Testis (tissue), 3 donors: ENCODE measurements around the gene NRAP. TPM values are rescaled to one million over a fixed set of nuclear protein-coding genes. Genes with fewer than 3 reads are reported as not detected.

Experiments
- DNase-seq: peaks from one replicate; pipeline ENCODE4 v3.0.0-alpha.2; 2019
- H3K27ac ChIP-seq, 2 donors: fragments of 200-600 bp; sonication (generic); one replicate each; pipeline ENCODE4 v1.5.1; 2019
- H3K27me3 ChIP-seq: fragments of 200-600 bp; sonication (generic); one replicate; pipeline ENCODE4 v1.5.1; 2019
- H3K36me3 ChIP-seq: fragments of 200-600 bp; sonication (generic); one replicate; pipeline ENCODE4 v1.5.1; 2017; ENCODE audit warnings: low read depth; ENCODE audit errors: missing control alignments
- H3K4me1 ChIP-seq: fragments of 200-600 bp; sonication (generic); one replicate; pipeline ENCODE4 v1.5.1; 2019
- H3K4me3 ChIP-seq, 2 donors: fragments of 200-600 bp; sonication (generic); one replicate each; pipeline ENCODE4 v1.5.1; 2017 to 2019
- H3K9me3 ChIP-seq: fragments of 200-600 bp; sonication (generic); one replicate; pipeline ENCODE4 v1.5.1; 2017
- CTCF ChIP-seq, 3 experiments: fragments of 450-650 bp in 2 of 3; fragments of 200-600 bp in 1 of 3; sonication (generic) in 1 of 3; IDR thresholded peaks; one replicate each; pipeline ENCODE4 v1.5.1; 2016 to 2019; ENCODE audit warnings: antibody characterized with exemption in 3 of 3, mild to moderate bottlenecking in 2 of 3, moderate library complexity in 1 of 3
- POLR2A ChIP-seq: fragments of 450-650 bp; IDR thresholded peaks from one replicate; pipeline ENCODE4 v1.6.1; 2017; ENCODE audit warnings: antibody characterized with exemption, mild to moderate bottlenecking, moderate library complexity
- WGBS, 2 donors: methylation state at CpG; one replicate each; pipeline ENCODE4 v1.1.5; 2018; 5-methylcytosine and 5-hydroxymethylcytosine counted together
- intact Hi-C: fragments of 100-400 bp; cut with DNase I; formaldehyde crosslinking; loops from one replicate; pipeline ENCODE4 v1.15.1; 2023; ENCODE audit warnings: low total_unique reads
- polyA plus RNA-seq: library from polyadenylated mRNA; stranded (reverse); fragments of 350-450 nt; fragmentation: Illumina TruSeq; extraction: RNeasy Lipid Tissue Mini Kit (QIAGEN cat#74804); gene quantifications from one replicate; pipeline ENCODE4 v1.2.3, GENCODE V29; 2014; ENCODE audit warnings: low read depth, low replicate concordance; ENCODE audit not compliant: insufficient read depth
- total RNA-seq, 2 donors: library from RNA; depleted of rRNA; stranded (reverse); fragments of >200 nt; gene quantifications; one replicate each; pipeline ENCODE4 v1.2.3, GENCODE V29; 2016

Gene NRAP
- total and polyA plus RNA-seq, 3 donors from 2014 or later: 2.1 to 7.9 (median 2.8) TPM

DNA sequence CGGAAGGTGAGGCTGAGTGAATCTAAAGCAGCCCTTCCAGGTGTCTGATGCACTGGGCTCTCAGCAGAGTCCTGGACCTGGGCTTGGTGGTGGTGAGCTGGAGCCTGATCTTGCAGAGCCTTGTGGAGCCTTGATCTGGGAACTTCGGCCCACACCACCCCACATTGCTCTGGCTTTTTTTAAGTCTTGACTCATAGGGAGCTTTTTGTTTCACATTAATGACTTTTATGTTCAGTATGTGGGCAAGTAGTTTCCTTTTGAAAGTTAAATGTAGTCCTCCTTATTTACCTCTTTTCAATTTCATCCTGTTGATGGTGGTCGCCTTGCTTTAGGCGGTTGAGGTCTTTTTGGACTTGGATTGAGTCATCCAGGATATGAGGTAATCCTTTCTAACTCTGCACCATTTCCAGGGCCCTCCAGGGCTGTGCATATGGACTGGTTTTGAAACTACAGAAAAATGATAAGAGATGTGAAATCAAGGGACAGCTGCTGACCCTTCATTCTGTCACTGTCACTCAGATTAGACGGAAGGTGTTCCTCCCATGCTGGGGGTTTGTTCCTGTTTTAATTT lies 2.9 kb upstream of the NRAP start:
- no peak for DNase-seq
- Histone ChIP-seq H3K27ac (no peak overlapping the region), H3K9me3 (no peaks in the 10 kb centered on the region), H3K27me3 (no peaks in the 10 kb centered on the region), H3K4me3 (no peak overlapping the region), H3K4me1 (no peaks in the 10 kb centered on the region), H3K36me3 (no peaks in the 10 kb centered on the region)
- intact Hi-C loops: no loop called here
- TF ChIP-seq CTCF (IDR thresholded peaks at IDR 0.05) (no peak), POLR2A (no peak)
- WGBS, 2 donors: 60 to 70% methylated on average over 5 of the region's 5 CpGs

GRCh38 chr10:113665806-113666354 lies 2.0 kb upstream of the NRAP start:
- no peak for DNase-seq
- H3K27ac ChIP-seq: no peak overlapping the region
- H3K9me3 ChIP-seq: no peaks in the 10 kb centered on the region
- no peaks in the 10 kb centered on the region for H3K4me1 ChIP-seq
- no peak overlapping the region for H3K4me3 ChIP-seq
- intact Hi-C loops: no loop called here
- WGBS, 2 donors: 65 to 67% methylated on average over 6 of the region's 6 CpGs
- H3K27me3 ChIP-seq: no peaks in the 10 kb centered on the region
- H3K36me3 ChIP-seq: no peaks in the 10 kb centered on the region
- no peak for TF ChIP-seq CTCF (IDR thresholded peaks at IDR 0.05)
- no peak for TF ChIP-seq POLR2A

- Histone ChIP-seq H3K4me1 (no peaks in the 10 kb centered on the region), H3K4me3 (no peak overlapping the region), H3K27ac (no peak overlapping the region), H3K9me3 (no peaks in the 10 kb centered on the region), H3K27me3 (no peaks in the 10 kb centered on the region), H3K36me3 (no peaks in the 10 kb centered on the region)
- DNase-seq: no peak
- intact Hi-C loops: no loop called here
- TF ChIP-seq CTCF (IDR thresholded peaks at IDR 0.05) (no peak), POLR2A (no peak)
- 75 to 83% methylated on average over 4 of the region's 4 CpGs for WGBS, 2 donors
Measured at GRCh38 chr10:113665352-113665751, 1.5 kb upstream of the NRAP start.

GRCh38 chr10:113663142-113663541 lies 699 bp downstream of the NRAP start:
- H3K4me3 ChIP-seq: no peak overlapping the region
- DNase-seq: no peak
- 85 to 86% methylated on average over 5 of the region's 5 CpGs for WGBS, 2 donors
- H3K36me3 ChIP-seq: no peaks in the 10 kb centered on the region
- no peaks in the 10 kb centered on the region for H3K4me1 ChIP-seq
- H3K9me3 ChIP-seq: no peaks in the 10 kb centered on the region
- TF ChIP-seq POLR2A (no peak), CTCF (IDR thresholded peaks at IDR 0.05) (no peak)
- no peak overlapping the region for H3K27ac ChIP-seq
- no peaks in the 10 kb centered on the region for H3K27me3 ChIP-seq
- intact Hi-C loops: no loop called here

DNA sequence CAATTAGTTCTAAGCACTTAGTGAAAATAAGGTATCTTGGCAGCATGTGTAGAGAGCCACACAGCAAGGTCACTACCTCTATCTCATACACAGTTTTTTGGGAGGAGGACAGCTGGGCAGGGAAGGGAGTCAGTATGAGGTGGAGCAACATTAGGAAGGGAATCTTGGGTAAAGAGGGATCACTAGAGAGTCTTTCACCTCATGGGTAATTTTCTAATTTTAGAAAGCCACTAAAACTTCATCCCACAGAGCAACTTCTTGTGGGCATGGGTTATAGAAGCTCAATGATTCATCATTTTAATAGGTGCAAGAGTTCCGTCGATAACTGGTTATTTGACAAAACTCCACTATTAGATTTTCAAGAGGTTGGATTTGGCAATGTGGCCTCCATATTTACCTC lies 2.5 kb downstream of the NRAP start:
- H3K27ac ChIP-seq: no peak overlapping the region
- no peak for DNase-seq
- no peaks in the 10 kb centered on the region for H3K4me1 ChIP-seq
- H3K9me3 ChIP-seq: no peaks in the 10 kb centered on the region
- H3K36me3 ChIP-seq: no peaks in the 10 kb centered on the region
- intact Hi-C loops: no loop called here
- no peaks in the 10 kb centered on the region for H3K27me3 ChIP-seq
- no peak for TF ChIP-seq CTCF (IDR thresholded peaks at IDR 0.05)
- TF ChIP-seq POLR2A: no peak
- WGBS, 2 donors: 88 to 97% methylated on average over 2 of the region's 2 CpGs
- no peak overlapping the region for H3K4me3 ChIP-seq
